H9 (cell line): ENCODE measurements around the gene MROH2A. TPM values are rescaled to one million over a fixed set of nuclear protein-coding genes. Genes with fewer than 3 reads are reported as not detected.

Experiments
- DNase-seq: peaks from one replicate; pipeline ENCODE4 v3.0.0-alpha.2; 2017
- H2AFZ ChIP-seq: one replicate; pipeline ENCODE4 v1.6.1; 2013; ENCODE audit warnings: mild to moderate bottlenecking, low read length, control low read depth, moderate library complexity
- H2AK5ac ChIP-seq: 2 replicates; pipeline ENCODE4 v1.6.1; 2013; ENCODE audit warnings: low read length, control low read depth, mixed read lengths; ENCODE audit not compliant: insufficient read length
- H2BK120ac ChIP-seq: one replicate; pipeline ENCODE4 v1.6.1; 2013; ENCODE audit warnings: low read depth, mild to moderate bottlenecking, low read length, control low read depth, inconsistent platforms; ENCODE audit not compliant: poor library complexity, severe bottlenecking
- H2BK12ac ChIP-seq: 2 replicates; pipeline ENCODE4 v1.6.1; 2013; ENCODE audit warnings: low read length, control low read depth, mixed read lengths, low read depth; ENCODE audit not compliant: insufficient read length
- H2BK15ac ChIP-seq: 2 replicates; pipeline ENCODE4 v1.6.1; 2013; ENCODE audit warnings: low read depth, low read length, control low read depth
- H2BK20ac ChIP-seq: one replicate; pipeline ENCODE4 v1.6.1; 2013; ENCODE audit warnings: low read depth, mild to moderate bottlenecking, low read length, control low read depth, inconsistent platforms; ENCODE audit not compliant: poor library complexity, severe bottlenecking
- H2BK5ac ChIP-seq: 2 replicates; pipeline ENCODE4 v1.6.1; 2013; ENCODE audit warnings: low read length, control low read depth, mixed read lengths; ENCODE audit not compliant: insufficient read length
- H3K14ac ChIP-seq: 2 replicates; pipeline ENCODE4 v1.6.1; 2013; ENCODE audit warnings: low read length, control low read depth; ENCODE audit not compliant: insufficient read depth
- H3K18ac ChIP-seq: 2 replicates; pipeline ENCODE4 v1.6.1; 2013; ENCODE audit warnings: low read depth, mild to moderate bottlenecking, mixed read lengths, low read length, control low read depth; ENCODE audit not compliant: insufficient read length
- H3K23ac ChIP-seq: 2 replicates; pipeline ENCODE4 v1.6.1; 2013; ENCODE audit warnings: low read length, control low read depth, mixed read lengths, low read depth; ENCODE audit not compliant: insufficient read length
- H3K23me2 ChIP-seq: 2 replicates; pipeline ENCODE4 v1.6.1; 2013; ENCODE audit warnings: low read depth, mild to moderate bottlenecking, mixed read lengths, low read length, control low read depth; ENCODE audit not compliant: insufficient read length, poor library complexity, severe bottlenecking
- H3K27ac ChIP-seq: 2 replicates; pipeline ENCODE4 v1.5.1; 2013; ENCODE audit warnings: low read length, control low read depth, mixed read lengths, low read depth; ENCODE audit not compliant: insufficient read length
- H3K27me3 ChIP-seq: 2 replicates; pipeline ENCODE4 v1.6.1; 2013; ENCODE audit warnings: low read length, control low read depth, inconsistent platforms; ENCODE audit not compliant: insufficient read depth
- H3K4ac ChIP-seq: 2 replicates; pipeline ENCODE4 v1.6.1; 2013; ENCODE audit warnings: low read depth, mild to moderate bottlenecking, control low read depth, inconsistent platforms, low read length, moderate library complexity
- H3K4me1 ChIP-seq: 2 replicates; pipeline ENCODE4 v1.6.1; 2013; ENCODE audit warnings: low read length, control low read depth, inconsistent platforms; ENCODE audit not compliant: insufficient read depth
- H3K4me2 ChIP-seq: 2 replicates; pipeline ENCODE4 v1.6.1; 2013; ENCODE audit warnings: low read length, control low read depth, mixed read lengths; ENCODE audit not compliant: insufficient read length, insufficient read depth
- H3K56ac ChIP-seq: 2 replicates; pipeline ENCODE4 v1.6.1; 2013; ENCODE audit warnings: low read depth, mild to moderate bottlenecking, mixed read lengths, low read length, control low read depth; ENCODE audit not compliant: insufficient read length
- H3K79me1 ChIP-seq: 2 replicates; pipeline ENCODE4 v1.6.1; 2013; ENCODE audit warnings: low read depth, mild to moderate bottlenecking, moderate library complexity, low read length, control low read depth, inconsistent platforms; ENCODE audit not compliant: insufficient read depth, poor library complexity, severe bottlenecking
- H3K79me2 ChIP-seq: 2 replicates; pipeline ENCODE4 v1.6.1; 2013; ENCODE audit warnings: low read length, control low read depth, inconsistent platforms; ENCODE audit not compliant: insufficient read depth
- H3K9ac ChIP-seq: 2 replicates; pipeline ENCODE4 v1.6.1; 2013; ENCODE audit warnings: low read length, control low read depth, mixed read lengths; ENCODE audit not compliant: insufficient read length; ENCODE audit errors: extremely low read depth
- H3K9me3 ChIP-seq: one replicate; pipeline ENCODE4 v1.6.1; 2013; ENCODE audit warnings: low read depth, low read length, inconsistent platforms; ENCODE audit not compliant: control insufficient read depth
- H3T11ph ChIP-seq: one replicate; pipeline ENCODE4 v1.6.1; 2013; ENCODE audit warnings: mild to moderate bottlenecking, low read length, control low read depth, inconsistent platforms
- H4K20me1 ChIP-seq: one replicate; pipeline ENCODE4 v1.6.1; 2013; ENCODE audit not compliant: control insufficient read depth, insufficient read length, insufficient read depth
- H4K5ac ChIP-seq: 2 replicates; pipeline ENCODE4 v1.6.1; 2013; ENCODE audit warnings: low read depth, mild to moderate bottlenecking, mixed read lengths, low read length, control low read depth; ENCODE audit not compliant: insufficient read length
- H4K8ac ChIP-seq: replicated peaks from 2 replicates; pipeline ENCODE4 v1.6.1; 2013; ENCODE audit warnings: low read length, control low read depth, mixed read lengths, low read depth; ENCODE audit not compliant: insufficient read length
- H4K91ac ChIP-seq: 2 replicates; pipeline ENCODE4 v1.6.1; 2013; ENCODE audit warnings: low read depth, mild to moderate bottlenecking, moderate library complexity, mixed read lengths, low read length, control low read depth; ENCODE audit not compliant: insufficient read length
- H3K27ac Mint-ChIP-seq, 3 experiments: 2 replicates in 2 of 3; 3 replicates in 1 of 3; pipeline ENCODE4 v1.8.0; 2020 to 2021; ENCODE audit warnings: mixed read lengths in 3 of 3, mild to moderate bottlenecking in 1 of 3, moderate library complexity in 1 of 3
- H3K27me3 Mint-ChIP-seq: 2 replicates; pipeline ENCODE4 v1.8.0; 2021; ENCODE audit warnings: low read depth, mild to moderate bottlenecking, moderate library complexity, mixed read lengths
- H3K36me3 Mint-ChIP-seq, 3 experiments: 2 replicates in 2 of 3; 3 replicates in 1 of 3; pipeline ENCODE4 v1.8.0; 2020 to 2021; ENCODE audit warnings: low read depth in 3 of 3, mixed read lengths in 3 of 3; ENCODE audit not compliant: insufficient read depth in 1 of 3
- H3K4me1 Mint-ChIP-seq, 2 experiments: 2 replicates each; pipeline ENCODE4 v1.8.0; 2020; ENCODE audit warnings: mixed read lengths in 2 of 2
- H3K4me3 Mint-ChIP-seq, 2 experiments: 2 replicates in 1 of 2; 3 replicates in 1 of 2; pipeline ENCODE4 v1.8.0; 2020 to 2021; ENCODE audit warnings: mild to moderate bottlenecking in 2 of 2, mixed read lengths in 2 of 2, moderate library complexity in 1 of 2
- H3K9me3 Mint-ChIP-seq, 2 experiments: 2 replicates in 1 of 2; 3 replicates in 1 of 2; pipeline ENCODE4 v1.8.0; 2020; ENCODE audit warnings: mild to moderate bottlenecking in 2 of 2, mixed read lengths in 2 of 2, moderate library complexity in 1 of 2
- WGBS: extraction: QIAGEN DNeasy Blood & Tissue Kit; methylation state at CpG from one replicate; pipeline ENCODE4 v1.1.7; 2013; ENCODE audit warnings: missing lambda C conversion rate, low lambda C conversion rate, mixed read lengths; ENCODE audit not compliant: insufficient read length; ENCODE audit errors: extremely low coverage; 5-methylcytosine and 5-hydroxymethylcytosine counted together
- total RNA-seq: library from RNA; stranded (reverse); gene quantifications from 2 replicates; pipeline ENCODE4 v1.2.1, GENCODE V29; 2021
- TF ChIP-seq, protein P1 (sequence below): fragments of 200-600 bp; sonication (generic); conservative IDR thresholded peaks from 3 replicates; pipeline ENCODE4 v1.8.0; 2021; ENCODE audit warnings: antibody characterized with exemption, mild to moderate bottlenecking

The MROH2A gene
- total RNA-seq, 1 experiment from 2014 or later: not detected

DNA sequence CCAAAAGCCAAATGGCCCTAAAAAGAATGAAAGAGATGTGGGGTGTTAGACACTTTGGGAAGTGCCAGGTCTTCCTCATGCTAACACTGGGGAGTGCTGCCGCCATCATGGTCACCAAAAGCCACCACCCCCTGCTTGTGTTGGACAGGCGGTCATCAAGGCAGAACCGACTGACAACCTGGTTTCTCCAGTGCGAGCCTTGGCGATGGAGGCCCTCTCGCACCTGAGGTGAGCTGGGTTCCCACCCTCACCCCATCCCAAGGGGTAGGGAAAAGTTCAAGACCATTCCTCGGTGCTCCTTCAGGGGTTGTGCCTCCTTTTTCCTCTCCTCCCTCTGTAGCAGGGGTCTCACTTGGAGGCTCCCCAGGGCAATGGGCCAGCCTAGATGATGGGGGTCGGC is 33.6 kb downstream of the MROH2A start:
- Histone ChIP-seq H4K8ac (no peak overlapping the region), H2BK12ac (no peak overlapping the region), H3K4me2 (no peak overlapping the region), H2BK120ac (no peak overlapping the region), H3K23me2 (no peaks in the 10 kb centered on the region), H2AK5ac (no peak overlapping the region), H4K20me1 (no peaks in the 10 kb centered on the region), H4K5ac (no peak overlapping the region), H3K79me1 (no peaks in the 10 kb centered on the region), H3K27me3 (no peaks in the 10 kb centered on the region), H4K91ac (no peak overlapping the region), H3T11ph (no peak overlapping the region), H2BK15ac (no peak overlapping the region), H3K4me1 (no peaks in the 10 kb centered on the region), H2BK5ac (no peak overlapping the region), H3K14ac (no peak overlapping the region), H2AFZ (no peak overlapping the region), H3K79me2 (no peaks in the 10 kb centered on the region), H3K27ac (no peak overlapping the region), H2BK20ac (no peak overlapping the region), H3K4ac (no peak overlapping the region), H3K18ac (no peak overlapping the region), H3K23ac (no peak overlapping the region), H3K9me3 (no peaks in the 10 kb centered on the region), H3K9ac (no peak overlapping the region), H3K56ac (no peak overlapping the region)
- Mint-ChIP-seq H3K36me3 (no peaks in the 10 kb centered on the region), H3K4me1 (no peaks in the 10 kb centered on the region), H3K4me3 (no peak overlapping the region), H3K27ac (no peak overlapping the region), H3K27me3 (peaks cover 15% of the 10 kb centered on the region), H3K9me3 (peaks cover 0 to 2% of the 10 kb centered on the region in 2 experiments; a peak in 1 of 5 replicates)
- TF ChIP-seq, protein P1, sequence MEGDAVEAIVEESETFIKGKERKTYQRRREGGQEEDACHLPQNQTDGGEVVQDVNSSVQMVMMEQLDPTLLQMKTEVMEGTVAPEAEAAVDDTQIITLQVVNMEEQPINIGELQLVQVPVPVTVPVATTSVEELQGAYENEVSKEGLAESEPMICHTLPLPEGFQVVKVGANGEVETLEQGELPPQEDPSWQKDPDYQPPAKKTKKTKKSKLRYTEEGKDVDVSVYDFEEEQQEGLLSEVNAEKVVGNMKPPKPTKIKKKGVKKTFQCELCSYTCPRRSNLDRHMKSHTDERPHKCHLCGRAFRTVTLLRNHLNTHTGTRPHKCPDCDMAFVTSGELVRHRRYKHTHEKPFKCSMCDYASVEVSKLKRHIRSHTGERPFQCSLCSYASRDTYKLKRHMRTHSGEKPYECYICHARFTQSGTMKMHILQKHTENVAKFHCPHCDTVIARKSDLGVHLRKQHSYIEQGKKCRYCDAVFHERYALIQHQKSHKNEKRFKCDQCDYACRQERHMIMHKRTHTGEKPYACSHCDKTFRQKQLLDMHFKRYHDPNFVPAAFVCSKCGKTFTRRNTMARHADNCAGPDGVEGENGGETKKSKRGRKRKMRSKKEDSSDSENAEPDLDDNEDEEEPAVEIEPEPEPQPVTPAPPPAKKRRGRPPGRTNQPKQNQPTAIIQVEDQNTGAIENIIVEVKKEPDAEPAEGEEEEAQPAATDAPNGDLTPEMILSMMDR: no peak
- no peak for DNase-seq
- WGBS: no CpG with 5 or more reads among the region's 8 CpGs
